GM10847 (cell line): Measurements from ENCODE around the gene BCAS3.

Source experiments
- POLR2A ChIP-seq: IDR thresholded peaks from 2 replicates; pipeline ENCODE4 v1.6.1; 2011; ENCODE audit not compliant: insufficient read length; ENCODE audit errors: extremely low read depth

The BCAS3 gene

GRCh38 chr17:61362396-61362795 lies 684.7 kb downstream of the BCAS3 start:
- no peak for TF ChIP-seq POLR2A

DNA sequence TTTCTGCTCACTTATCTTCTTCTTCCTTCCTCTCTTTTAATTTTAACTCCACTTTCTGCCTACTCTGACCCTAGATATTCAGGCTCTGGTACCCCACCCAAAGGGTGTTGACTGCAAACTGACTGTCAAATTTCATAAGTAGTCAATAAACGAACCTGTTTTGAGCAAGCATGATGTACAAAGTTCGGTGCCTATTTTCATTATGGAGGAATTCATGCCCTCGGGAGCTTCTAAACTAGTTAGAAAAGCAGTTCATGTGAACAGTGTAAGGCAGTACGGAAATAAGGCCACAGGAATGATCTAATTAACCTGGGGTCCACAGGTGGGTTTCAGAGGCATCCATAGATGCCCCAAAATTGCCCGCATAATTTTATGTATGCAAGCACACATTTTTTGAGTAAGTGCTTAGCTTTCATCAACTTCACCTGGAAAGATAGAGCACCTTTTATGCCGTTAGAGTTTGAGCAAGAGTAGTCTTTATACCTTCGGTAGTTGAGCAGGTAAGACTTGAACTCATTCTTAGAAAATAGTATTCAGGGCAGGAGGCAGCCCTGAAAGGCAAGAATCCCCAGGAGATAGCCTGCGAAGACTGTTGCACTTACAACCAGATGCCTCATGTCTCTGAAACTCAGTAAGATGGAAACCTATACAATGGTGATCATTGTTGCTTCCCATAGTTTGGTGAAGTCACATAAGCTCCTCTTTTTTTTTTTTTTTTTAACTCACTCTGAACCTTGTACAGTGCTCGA lies 685.4 kb downstream of the BCAS3 start:
- TF ChIP-seq POLR2A = no peak

- no peak for TF ChIP-seq POLR2A
Observed at GRCh38 chr17:61363601-61364462, 686.2 kb downstream of the BCAS3 start.

- TF ChIP-seq POLR2A = no peak
Observed at GRCh38 chr17:61364463-61364846, 686.8 kb downstream of the BCAS3 start.

- no peak for TF ChIP-seq POLR2A
Observed at GRCh38 chr17:61366076-61366714, 688.5 kb downstream of the BCAS3 start.

- TF ChIP-seq POLR2A = no peak
Observed at GRCh38 chr17:61366715-61367413, 689.2 kb downstream of the BCAS3 start.

DNA sequence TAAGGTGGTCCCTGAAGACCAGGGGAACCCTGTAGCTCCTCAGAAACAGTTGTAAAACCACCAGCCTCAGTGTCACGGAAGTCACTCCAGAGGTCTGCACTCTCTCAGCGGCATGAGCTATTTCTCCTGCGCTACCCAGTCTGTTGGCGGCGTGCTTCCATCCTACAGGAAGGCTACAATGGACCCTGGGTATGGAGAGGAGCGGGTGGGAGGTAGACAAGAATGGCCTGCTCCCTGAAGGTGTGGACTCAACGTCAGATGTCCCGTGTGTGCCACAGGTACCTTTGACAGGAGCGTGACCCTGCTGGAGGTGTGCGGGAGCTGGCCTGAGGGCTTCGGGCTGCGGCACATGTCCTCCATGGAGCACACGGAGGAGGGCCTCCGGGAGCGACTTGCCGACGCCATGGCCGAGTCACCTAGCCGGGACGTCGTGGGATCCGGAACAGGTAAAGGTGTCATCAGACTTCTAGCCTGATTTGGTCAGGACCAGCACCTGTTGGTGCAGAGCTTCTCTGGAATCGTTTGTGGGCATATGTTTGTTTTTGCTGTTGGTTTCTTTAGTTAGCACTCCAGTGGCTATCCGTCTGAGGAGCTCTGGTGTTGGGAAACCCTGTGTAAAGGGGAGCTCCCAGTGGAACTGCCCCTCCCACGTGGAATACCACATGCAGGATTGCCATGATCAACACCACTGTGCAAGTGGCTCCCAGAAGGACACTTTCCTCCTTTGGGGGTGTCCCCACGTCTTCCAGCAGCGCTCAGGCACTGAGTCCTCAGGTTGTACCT lies 690.6 kb downstream of the BCAS3 start:
- TF ChIP-seq POLR2A = no peak

- TF ChIP-seq POLR2A = no peak
Observed at GRCh38 chr17:61368832-61369450, 691.3 kb downstream of the BCAS3 start.

- TF ChIP-seq POLR2A = no peak
Observed at GRCh38 chr17:61369751-61370150, 692.1 kb downstream of the BCAS3 start.

DNA sequence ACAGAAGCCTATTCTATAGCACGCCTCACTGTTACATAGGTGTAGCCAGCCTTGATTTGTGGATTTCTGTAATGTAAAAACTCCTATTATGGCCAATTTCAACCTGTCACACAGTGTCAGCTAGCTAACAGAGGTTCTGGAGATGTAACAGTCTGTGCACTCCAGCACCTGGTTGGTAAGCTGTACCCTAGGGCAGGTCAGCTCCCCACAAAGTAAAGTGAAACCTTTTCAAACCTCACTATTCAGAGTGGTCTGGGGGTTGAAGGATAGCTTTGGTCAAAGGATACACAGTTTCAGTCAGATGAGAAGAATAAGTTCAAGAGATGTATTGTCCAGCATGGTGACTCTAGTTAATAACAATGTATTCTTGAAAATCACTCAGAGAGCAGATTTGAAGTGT lies 693.5 kb downstream of the BCAS3 start:
- TF ChIP-seq POLR2A = no peak

GRCh38 chr17:61371606-61372005 lies 694.0 kb downstream of the BCAS3 start:
- TF ChIP-seq POLR2A = no peak

DNA sequence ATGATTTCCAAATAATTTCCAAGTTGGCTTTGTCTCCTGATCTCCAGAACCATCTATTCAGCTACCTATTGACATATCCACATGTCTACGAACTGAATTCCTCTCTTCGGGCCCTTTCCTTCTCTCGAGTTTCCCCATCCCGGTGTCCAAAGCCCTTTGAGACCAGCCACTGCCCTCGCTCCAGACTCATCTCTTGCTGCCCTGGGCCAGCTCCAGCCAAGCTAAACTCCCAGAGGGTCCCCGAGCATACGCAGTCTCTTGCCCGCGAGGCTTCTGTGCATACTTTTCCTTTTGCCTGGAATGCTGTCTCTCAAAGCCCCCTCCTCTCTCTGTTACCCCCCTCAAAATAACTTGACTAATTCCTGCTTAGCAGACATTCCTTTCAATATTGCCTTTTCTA lies 694.8 kb downstream of the BCAS3 start:
- no peak for TF ChIP-seq POLR2A

DNA sequence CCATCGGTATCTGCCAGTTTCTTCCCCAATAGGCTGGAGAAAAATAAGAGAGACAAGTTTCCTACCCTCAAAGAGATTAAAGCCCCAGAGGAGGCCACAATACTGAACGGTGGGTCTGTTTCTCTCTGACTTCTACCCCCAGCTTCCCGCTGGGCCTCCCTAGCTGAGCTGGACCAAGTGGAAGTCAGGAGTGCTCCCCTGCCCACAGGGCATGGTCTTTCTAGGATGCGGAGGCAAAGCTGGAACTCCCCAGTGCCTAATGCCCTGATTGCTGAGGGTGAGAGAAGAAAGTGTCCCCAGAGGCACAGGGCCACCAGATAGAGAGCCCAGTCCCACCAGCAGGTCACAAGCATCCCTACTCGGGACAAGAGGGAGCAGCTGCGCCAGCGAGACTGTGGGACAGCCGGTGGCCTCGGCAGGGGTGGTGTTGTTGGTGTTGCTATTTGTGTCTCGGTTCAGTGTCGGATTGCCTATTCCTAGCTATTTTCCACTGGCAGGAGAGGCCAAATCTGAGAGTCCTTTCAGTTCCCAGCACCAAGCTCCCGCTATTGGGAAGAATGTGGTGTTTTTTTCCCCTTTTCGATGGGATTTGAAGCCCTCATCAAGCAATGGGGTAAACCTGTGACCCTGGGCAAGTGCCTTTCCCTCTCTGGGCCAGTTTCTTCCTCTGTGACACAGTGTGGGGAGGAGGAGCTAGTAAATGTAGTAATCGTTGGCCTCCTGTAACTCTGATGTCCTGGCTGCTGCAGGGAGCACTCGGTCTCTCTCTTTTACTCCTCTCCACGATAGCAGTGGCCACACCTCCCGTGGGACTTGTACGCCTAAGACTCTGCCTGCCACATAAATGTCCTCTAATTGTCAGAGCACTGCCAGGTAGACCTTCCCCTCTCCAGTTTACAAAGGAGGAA lies 699.5 kb downstream of the BCAS3 start:
- no peak for TF ChIP-seq POLR2A
